SKM-1 treated with dmso at 0.1 percent for 144 hours (cell line): ENCODE data around the gene BRD9.
"Not testable (repeated sequence)": the region's sequence is repeated elsewhere in the genome, so short reads cannot be mapped to it uniquely, and the experiment has no call there.

Experiments
- DNase-seq: peaks from one replicate; lab custom pipeline; 2025; ENCODE audit not compliant: unreplicated experiment; lab: John Stamatoyannopoulos, UW

Gene BRD9

GRCh38 chr5:860506-861150, 32.0 kb downstream of the BRD9 start:
- DNase-seq, result no peak

- no peak for DNase-seq
Measured at GRCh38 chr5:859798-860296, 32.8 kb downstream of the BRD9 start.

DNA sequence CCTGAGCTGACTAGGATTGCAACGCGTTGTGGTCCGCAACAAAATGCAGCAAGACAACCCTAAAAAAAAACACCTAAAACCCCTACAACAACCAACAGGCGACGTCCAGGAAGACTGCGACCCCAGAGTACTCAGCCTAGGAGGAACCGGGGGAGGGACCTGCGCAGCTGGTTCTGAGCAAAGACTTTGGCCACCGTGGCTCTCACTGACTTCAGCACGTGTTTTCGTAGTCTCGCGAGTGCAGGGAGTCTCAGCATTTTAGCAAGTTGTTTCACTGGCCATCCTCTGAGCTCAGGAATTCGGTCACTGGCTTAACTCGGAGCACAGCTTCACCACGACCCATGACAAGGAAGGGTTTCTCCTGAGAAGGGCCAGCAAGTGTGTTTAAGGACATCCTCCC, 33.2 kb downstream of the BRD9 start:
- DNase-seq, result no peak

DNA sequence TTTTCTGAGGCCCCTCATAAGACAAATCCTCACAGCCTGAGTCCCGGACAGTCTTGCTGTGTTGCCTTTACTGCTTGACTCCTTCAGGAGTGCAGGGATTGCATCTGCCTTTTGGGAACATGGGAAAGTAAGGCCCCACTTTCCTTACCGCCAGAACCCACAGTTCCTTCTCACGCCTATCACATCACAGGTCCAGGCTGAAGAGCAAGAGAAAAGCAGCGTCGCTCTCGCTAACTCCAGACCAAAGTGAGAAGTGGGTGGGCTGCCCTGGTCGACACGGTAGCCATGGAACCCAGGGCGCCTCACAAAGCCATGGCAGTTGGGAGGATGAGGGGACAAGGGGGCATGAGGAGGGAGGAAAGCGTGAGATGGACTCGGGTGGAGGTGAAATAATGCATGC, 33.9 kb downstream of the BRD9 start:
- DNase-seq, result no peak

- DNase-seq, result no peak
Measured at GRCh38 chr5:856531-857425, 35.8 kb downstream of the BRD9 start.

GRCh38 chr5:855771-856530, 36.6 kb downstream of the BRD9 start:
- DNase-seq, result no peak

DNA sequence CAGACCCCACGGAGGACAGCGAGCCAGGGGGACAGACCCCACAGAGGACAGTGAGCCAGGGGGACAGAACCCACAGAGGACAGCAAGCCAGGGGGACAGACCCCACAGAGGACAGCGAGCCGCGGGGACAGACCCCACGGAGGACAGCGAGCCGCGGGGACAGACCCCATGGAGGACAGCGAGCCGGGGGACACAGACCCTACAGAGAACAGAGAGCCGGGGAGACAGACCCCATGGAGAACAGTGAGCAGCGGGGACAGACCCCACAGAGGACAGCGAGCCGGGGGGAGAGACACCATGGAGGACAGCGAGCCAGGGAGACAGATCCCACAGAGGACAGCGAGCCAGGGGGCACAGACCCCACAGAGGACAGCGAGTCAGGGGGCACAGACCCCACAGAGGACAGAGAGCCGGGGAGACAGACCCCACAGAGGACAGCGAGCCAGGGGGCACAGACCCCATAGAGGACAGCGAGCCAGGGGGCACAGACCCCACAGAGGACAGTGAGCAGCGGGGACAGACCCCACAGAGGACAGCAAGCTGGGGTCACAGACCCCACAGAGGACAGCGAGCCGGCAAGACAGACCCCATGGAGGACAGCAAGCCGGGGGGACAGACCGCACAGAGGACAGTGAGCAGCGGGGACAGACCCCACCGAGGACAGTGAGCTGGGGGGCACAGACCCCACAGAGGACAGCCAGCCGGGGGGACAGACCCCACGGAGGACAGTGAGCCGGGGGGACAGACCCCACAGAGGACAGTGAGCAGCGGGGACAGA, 37.4 kb downstream of the BRD9 start:
- no peak for DNase-seq

DNA sequence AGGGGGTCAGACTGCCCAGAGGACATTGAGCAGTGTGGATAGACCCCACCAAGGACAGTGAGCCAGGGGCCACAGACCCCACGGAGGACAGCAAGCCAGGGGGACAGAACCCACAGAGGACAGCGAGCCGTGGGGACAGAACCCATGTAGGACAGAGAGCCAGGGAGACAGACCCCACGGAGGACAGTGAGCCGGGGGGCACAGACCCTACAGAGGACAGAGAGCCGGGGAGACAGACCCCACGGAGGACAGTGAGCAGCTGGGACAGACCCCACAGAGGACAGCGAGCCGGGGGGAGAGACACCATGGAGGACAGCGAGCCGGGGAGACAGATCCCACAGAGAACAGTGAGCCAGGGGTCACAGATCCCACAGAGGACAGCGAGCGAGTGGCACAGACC, 38.4 kb downstream of the BRD9 start:
- DNase-seq, result no peak

- not testable (repeated sequence) for DNase-seq
Measured at GRCh38 chr5:853416-854090, 39.0 kb downstream of the BRD9 start.

GRCh38 chr5:852431-853401, 39.9 kb downstream of the BRD9 start:
- DNase-seq, result no peak

DNA sequence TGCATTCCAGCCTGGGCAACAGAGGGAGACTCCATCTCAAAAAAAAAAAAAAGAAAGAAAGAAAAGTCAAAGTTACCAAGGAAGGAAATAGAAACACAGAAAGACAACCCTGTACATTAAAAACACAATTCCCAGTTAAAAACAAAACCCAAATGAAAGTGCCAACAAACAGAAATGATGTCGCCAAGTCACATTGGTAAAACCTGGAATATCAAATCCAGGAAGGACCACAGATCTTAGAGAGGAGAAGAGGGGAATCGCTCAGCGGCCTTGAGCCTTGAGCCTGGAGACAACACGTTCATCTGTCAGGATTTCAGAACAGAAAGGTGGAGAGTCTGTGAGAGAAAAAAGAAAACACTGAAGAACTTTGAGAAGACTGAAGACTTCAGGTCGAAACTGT, 40.6 kb downstream of the BRD9 start:
- DNase-seq, result no peak

DNA sequence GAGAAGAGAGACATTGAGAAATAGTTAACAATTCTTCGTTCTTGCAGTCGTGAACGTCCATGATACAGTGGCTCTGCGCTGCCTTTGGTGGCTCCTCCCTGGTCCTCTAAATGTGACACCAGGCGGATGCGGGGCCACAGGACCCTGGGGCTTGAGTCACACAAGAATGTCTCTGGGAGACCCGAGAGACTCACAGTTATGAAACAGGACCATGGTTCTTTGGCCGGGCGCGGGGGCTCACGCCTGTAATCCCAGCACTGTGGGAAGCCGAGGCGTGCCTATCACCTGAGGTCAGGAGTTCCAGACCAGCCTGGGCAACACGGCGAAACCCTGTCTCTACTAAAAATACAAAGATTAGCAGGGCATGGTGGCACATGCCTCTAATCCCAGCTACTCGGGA, 41.0 kb downstream of the BRD9 start:
- no peak for DNase-seq

DNA sequence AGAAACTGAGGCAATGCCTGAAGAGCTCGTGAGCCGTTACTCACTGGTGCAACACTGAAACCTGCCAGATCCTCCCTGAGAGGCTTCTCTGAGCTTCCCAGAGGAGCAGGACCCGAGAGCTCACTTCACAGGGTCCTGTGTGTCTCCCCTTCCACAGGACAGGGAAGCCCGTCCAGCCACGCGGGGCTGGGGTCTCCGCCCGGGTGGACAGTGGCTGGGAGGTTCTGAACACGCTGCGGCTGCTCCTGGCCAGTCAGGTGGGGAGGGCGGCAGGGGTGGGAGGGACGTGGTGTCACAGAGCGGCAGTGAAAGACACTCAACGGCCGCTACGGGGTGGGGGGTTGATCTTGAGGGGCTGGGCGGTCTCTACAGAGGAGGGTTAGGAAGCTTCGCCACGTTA, 41.5 kb downstream of the BRD9 start:
- no peak for DNase-seq

DNA sequence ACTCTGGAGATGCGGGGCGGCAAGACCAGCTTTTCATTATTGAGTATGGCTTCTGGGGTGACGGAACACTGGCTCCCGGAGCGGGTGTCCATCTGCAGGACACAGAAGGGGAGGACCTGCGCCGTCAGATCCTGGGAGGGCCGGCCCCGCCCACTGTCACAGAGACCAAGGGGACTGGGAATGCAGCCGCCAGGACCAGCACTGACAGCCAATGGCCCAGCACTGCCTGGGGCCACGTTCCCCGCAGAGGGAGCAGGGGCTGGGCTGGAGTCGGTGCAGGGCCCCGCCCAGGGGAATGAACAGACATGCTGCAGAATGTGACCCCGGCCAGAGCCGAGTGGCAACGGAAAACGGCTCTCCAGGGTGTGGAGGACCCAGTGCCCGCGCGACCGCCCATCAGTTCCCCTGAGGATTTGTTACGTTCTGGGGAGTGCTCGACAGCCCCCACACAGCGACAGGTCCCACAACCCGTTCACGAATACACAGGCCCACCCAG, 42.0 kb downstream of the BRD9 start, which contains the start of gene ZDHHC11:
Gene ZDHHC11 (minus strand): TSS at position 476 of the 496 bp plus-strand sequence. CDS start 384 bp downstream, at position 92.
- DNase-seq, result no peak

GRCh38 chr5:849651-850301, 42.8 kb downstream of the BRD9 start:
- DNase-seq, result no peak

DNA sequence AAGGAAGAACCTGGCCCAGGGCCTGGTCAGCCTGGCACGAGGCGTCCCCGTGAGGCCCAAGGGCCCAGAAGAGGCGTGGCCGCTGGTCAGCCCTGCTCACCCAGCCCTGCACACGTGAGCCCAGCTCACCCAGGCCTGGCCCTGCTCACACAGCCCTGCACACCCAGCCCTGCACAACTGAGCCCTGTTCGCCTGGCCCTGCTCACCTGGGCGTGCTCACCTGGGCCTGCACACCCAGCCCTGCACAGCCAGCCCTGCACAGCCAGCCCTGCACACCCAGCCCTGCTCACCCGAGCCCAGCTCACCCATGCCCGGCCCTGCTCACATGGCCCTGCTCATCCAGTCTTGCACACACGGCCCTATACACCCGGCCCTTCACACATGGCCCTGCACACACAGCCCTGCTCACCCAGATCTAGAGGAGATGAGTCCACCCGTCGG, 43.9 kb downstream of the BRD9 start:
- no peak for DNase-seq

DNA sequence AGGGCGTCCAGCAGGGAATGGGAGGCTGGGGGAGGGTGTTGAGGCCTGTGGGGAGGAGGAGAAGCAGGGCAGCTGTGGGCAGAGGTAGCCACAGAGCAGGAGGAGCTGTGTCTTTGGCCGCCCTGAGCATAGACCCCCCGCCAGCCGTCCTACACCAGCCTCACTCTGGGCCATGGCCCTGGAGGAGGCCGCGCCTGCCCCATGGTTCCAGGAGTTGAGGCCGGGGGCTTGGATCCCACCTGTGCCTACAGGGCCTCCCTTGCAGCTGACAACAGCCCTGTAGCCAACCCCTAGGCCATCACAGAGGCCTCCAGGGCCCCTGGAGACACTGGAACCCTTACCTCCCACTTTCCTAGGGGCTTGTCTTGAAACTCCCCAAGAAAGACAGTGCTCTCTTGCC, 44.9 kb downstream of the BRD9 start:
- DNase-seq, result not testable (repeated sequence)

- DNase-seq, result not testable (repeated sequence)
Measured at GRCh38 chr5:847212-847611, 45.4 kb downstream of the BRD9 start.
